ES-I3 (cell line): ENCODE results near the gene TCF12.
"Not testable (repeated sequence)": the region's sequence is repeated elsewhere in the genome, so short reads cannot be mapped to it uniquely, and the experiment has no call there.

Experiments
- H3K36me3 ChIP-seq: 2 replicates; pipeline ENCODE4 v1.6.1; 2013; ENCODE audit warnings: mild to moderate bottlenecking, low read length, control low read depth, moderate library complexity; ENCODE audit not compliant: insufficient read depth
- H3K4me1 ChIP-seq: 2 replicates; pipeline ENCODE4 v1.6.1; 2013; ENCODE audit warnings: mild to moderate bottlenecking, control low read depth, low read length; ENCODE audit not compliant: insufficient read depth
- H3K9ac ChIP-seq: 2 replicates; pipeline ENCODE4 v1.6.1; 2013; ENCODE audit warnings: low read depth, mild to moderate bottlenecking, low read length, moderate library complexity
- H3K9me3 ChIP-seq: 2 replicates; pipeline ENCODE4 v1.6.1; 2013; ENCODE audit warnings: mild to moderate bottlenecking, low read length, moderate library complexity; ENCODE audit not compliant: control insufficient read depth, insufficient read depth

TCF12 gene

GRCh38 chr15:56927816-56928215 is 9.4 kb downstream of the TCF12 start:
- Histone ChIP-seq H3K9me3 (no peaks in the 10 kb centered on the region), H3K9ac (no peak overlapping the region), H3K36me3 (no peaks in the 10 kb centered on the region), H3K4me1 (peaks cover 18% of the 10 kb centered on the region)

- Histone ChIP-seq H3K9ac (no peak overlapping the region), H3K9me3 (no peaks in the 10 kb centered on the region), H3K4me1 (peaks cover 18% of the 10 kb centered on the region), H3K36me3 (no peaks in the 10 kb centered on the region)
Measured at GRCh38 chr15:56929399-56929798, 11.0 kb downstream of the TCF12 start.

- Histone ChIP-seq H3K36me3 (no peaks in the 10 kb centered on the region), H3K9ac (no peak overlapping the region), H3K9me3 (no peaks in the 10 kb centered on the region; the same call in 1 of the 2 replicates), H3K4me1 (peaks cover 18% of the 10 kb centered on the region)
Measured at GRCh38 chr15:56929933-56930332, 11.5 kb downstream of the TCF12 start.

DNA sequence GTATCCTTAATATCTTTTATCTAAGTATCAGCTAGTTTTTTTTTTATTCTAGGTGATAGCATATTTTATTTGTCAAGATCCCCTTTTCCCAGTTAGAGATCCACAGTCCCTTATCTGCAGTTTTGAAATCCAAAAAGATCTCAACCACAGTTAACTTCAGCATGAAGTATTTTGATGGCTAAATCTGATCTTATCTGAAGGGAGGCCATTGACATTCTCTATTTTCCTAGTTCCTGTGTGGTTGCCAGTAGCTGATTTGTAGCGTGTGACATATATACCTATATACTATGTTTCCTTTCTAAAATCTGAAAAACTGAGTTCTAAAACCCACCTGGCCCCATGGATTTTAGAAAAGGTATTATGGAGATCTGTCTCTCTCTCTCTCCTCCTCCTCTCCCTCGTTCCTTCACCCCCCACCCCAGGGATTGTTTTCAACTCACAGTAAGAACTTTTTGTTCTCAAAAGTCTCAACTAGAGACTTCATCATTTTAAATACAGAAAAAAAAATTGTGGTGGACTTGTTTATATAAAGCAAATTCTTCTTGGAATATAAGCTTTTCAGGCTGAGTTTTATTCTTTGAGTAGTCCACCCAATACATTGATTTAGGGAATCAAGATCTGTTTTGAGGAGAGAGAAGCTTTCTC is 12.3 kb downstream of the TCF12 start:
- Histone ChIP-seq H3K36me3 (no peaks in the 10 kb centered on the region), H3K4me1 (peaks cover 18% of the 10 kb centered on the region), H3K9me3 (peaks cover 2% of the 10 kb centered on the region; the same call in 1 of the 2 replicates), H3K9ac (no peak overlapping the region)

GRCh38 chr15:56931639-56932508 is 13.4 kb downstream of the TCF12 start:
- Histone ChIP-seq H3K9me3 (peaks cover 2% of the 10 kb centered on the region; the same call in 1 of the 2 replicates), H3K36me3 (no peaks in the 10 kb centered on the region), H3K9ac (no peak overlapping the region), H3K4me1 (peaks cover 14% of the 10 kb centered on the region)

- H3K9me3 ChIP-seq, H3K36me3 ChIP-seq, H3K9ac ChIP-seq, H3K4me1 ChIP-seq: not testable (repeated sequence)
Measured at GRCh38 chr15:56932509-56932868, 14.0 kb downstream of the TCF12 start.

DNA sequence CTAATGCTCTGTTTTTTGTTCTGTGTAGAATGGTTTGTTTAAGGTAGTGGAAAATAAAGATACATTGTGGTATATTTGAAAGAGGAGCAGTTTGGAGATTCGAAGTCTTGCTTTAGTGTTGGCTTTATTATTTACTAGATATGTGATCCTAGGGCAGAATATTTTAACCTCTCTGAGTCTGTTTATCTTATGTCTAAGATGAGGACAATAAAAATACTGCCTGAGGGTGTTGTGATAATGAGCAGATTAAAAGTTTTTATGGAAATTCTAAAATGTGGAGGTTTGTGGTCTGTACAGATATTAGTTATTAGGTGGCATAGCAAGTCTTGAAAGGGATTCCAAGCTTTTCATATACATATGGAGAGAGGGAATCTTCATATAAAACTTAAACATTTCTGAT is 15.0 kb downstream of the TCF12 start:
- Histone ChIP-seq H3K9me3 (peaks cover 2% of the 10 kb centered on the region; the same call in 1 of the 2 replicates), H3K36me3 (no peaks in the 10 kb centered on the region), H3K9ac (no peak overlapping the region), H3K4me1 (peaks cover 7% of the 10 kb centered on the region; the same call in 1 of the 2 replicates)

DNA sequence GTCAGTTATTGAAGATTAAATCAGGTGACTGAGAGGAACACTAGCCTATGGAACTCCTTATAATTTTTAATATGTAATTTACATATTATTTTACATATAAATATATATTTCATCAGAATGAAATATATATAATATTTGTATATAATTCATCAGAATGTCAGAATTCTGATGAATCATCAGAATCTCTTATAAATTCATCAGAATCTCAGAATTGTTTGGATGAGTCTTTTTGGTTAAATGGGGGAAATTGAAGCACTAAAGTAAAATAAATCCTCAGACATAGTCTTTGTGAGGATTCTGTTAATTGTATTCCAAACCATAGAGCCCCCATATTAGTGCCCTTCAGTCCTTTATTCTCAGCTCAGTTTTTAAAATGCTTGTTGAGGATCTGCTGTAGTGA is 15.4 kb downstream of the TCF12 start:
- H3K36me3 ChIP-seq, result no peaks in the 10 kb centered on the region
- H3K9ac ChIP-seq, result no peak overlapping the region
- peaks cover 2% of the 10 kb centered on the region; the same call in 1 of the 2 replicates for H3K9me3 ChIP-seq
- H3K4me1 ChIP-seq, result peaks cover 5% of the 10 kb centered on the region; the same call in 1 of the 2 replicates

DNA sequence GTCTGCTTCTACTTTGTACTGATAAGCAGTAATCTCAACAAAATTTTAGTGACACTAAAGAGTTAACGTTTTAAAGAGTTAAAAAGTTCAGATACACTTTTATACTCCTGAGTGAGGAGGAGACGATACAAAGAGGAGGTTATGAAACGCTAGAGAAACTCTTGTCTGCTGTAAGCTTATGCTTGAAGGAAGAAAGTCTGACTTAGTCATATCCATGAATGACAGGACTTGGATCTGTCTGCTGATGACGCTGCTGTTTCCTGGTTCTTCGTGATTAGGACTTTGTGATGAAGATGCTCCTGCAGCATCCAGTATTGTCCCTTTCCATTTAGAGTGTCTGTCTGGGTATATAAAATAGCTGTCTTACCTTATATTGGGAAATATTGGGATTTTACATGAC is 15.8 kb downstream of the TCF12 start:
- H3K9me3 ChIP-seq, result peaks cover 2% of the 10 kb centered on the region; the same call in 1 of the 2 replicates
- H3K4me1 ChIP-seq, result no peaks in the 10 kb centered on the region

DNA sequence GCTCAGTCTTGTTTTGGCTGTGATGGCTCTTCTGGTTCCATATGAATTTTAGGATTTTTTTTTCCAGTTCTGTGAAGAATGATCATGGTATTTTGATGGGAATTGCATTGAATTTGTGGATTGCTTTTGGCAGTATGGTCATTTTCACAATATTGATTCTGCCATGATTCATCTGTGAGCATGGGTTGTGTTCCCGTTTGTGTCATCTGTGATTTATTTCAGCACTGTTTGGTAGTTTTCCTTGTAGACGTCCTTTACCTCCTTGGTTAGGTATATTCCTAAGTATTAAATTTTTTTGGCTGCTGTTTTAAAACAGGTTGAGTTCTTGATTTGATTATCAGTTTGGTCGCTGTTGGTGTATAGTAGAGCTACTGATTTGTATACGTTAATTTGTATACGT is 18.5 kb downstream of the TCF12 start:
- H3K4me1 ChIP-seq, result no peaks in the 10 kb centered on the region
- H3K36me3 ChIP-seq, result no peaks in the 10 kb centered on the region
- peaks cover 2% of the 10 kb centered on the region; the same call in 1 of the 2 replicates for H3K9me3 ChIP-seq
- H3K9ac ChIP-seq, result no peak overlapping the region

More for the DNA sequence above, 15.8 kb downstream of the TCF12 start:
- Histone ChIP-seq H3K9ac (no peak overlapping the region), H3K36me3 (no peaks in the 10 kb centered on the region)

DNA sequence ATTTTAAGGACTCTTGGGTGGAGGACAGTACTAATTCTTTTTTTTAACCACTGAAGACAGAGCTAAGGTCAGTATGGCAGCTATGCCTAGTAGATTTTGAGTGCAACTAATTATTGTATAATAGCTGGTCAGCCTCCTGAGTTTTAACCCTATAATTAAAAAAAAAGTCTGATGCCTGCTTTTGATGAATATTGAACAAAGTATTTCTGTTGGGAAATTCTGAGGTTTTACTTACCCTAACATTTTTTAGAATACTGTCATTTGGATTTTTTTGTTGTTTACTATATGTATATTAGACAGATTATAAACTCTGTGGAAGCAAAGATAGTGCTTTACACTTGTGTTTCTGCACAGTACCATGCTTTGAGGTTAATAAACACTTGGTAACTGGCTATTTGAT is 20.8 kb downstream of the TCF12 start:
- Histone ChIP-seq H3K9me3 (peaks cover 2% of the 10 kb centered on the region; the same call in 1 of the 2 replicates), H3K9ac (no peak overlapping the region), H3K36me3 (no peaks in the 10 kb centered on the region), H3K4me1 (no peaks in the 10 kb centered on the region)

DNA sequence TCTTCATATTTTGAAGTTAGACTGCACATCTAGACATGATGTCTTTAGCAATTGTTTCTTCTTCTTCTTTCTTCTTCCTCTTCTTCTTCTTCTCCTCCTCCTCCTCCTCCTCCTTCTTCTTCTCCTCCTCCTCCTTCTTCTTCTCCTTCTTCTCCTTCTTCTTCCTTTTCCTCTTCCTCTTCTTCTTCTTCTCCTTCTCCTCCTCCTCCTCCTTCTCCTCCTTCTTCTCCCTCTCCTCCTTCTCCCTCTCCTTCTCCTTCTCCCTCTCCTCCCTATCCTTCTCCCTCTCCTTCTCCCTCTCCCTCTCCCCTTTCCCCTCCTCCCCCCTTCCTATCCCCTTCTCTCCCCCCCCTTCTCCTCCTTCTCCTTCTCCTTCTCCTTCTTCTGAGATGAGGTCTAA is 21.9 kb downstream of the TCF12 start:
- no peak overlapping the region for H3K9ac ChIP-seq
- H3K36me3 ChIP-seq, result no peaks in the 10 kb centered on the region
- 0 out of 2 replicates have a peak, but pooled peaks cover 2% of the 10 kb centered on the region for H3K9me3 ChIP-seq
- no peaks in the 10 kb centered on the region for H3K4me1 ChIP-seq

- Histone ChIP-seq H3K9ac (no peak overlapping the region), H3K36me3 (no peaks in the 10 kb centered on the region; the same call in 1 of the 2 replicates), H3K4me1 (no peaks in the 10 kb centered on the region), H3K9me3 (no peaks in the 10 kb centered on the region)
Measured at GRCh38 chr15:56942118-56942517, 23.7 kb downstream of the TCF12 start.

- no peak overlapping the region for H3K9ac ChIP-seq
Measured at GRCh38 chr15:56943403-56943802, 25.0 kb downstream of the TCF12 start.

GRCh38 chr15:56944485-56944884 is 26.0 kb downstream of the TCF12 start:
- Histone ChIP-seq H3K9ac (no peak overlapping the region), H3K4me1 (no peaks in the 10 kb centered on the region), H3K36me3 (no peaks in the 10 kb centered on the region; the same call in 1 of the 2 replicates), H3K9me3 (no peaks in the 10 kb centered on the region)

More at GRCh38 chr15:56943403-56943802, 25.0 kb downstream of the TCF12 start:
- H3K4me1 ChIP-seq, result no peaks in the 10 kb centered on the region
- no peaks in the 10 kb centered on the region for H3K9me3 ChIP-seq
- H3K36me3 ChIP-seq, result no peaks in the 10 kb centered on the region; the same call in 1 of the 2 replicates
